ENCODE data around the gene EFNB2.

- no peak for TF ChIP-seq CTCF (IDR thresholded peaks at IDR 0.05; ENCODE audit: low read length)
- TF ChIP-seq EZH2 (optimal IDR thresholded peaks at IDR 0.05; ENCODE audit: low read depth, low read length) = no peak
These were observed 82.4 kb downstream of the EFNB2 start for GRCh38 chr13:106453101-106453500.

Measured in MM.1S (cell line).